Measurements from ENCODE around the gene KLK7. TPM values are rescaled to one million over a fixed set of nuclear protein-coding genes. Genes with fewer than 3 reads are reported as not detected.

KLK7 gene
- total RNA-seq, 1 donor from 2014 or later: 1.3 TPM

- Mint-ChIP-seq H3K36me3 (no peaks in the 10 kb centered on the region), H3K4me3 (no peak overlapping the region), H3K27ac (no peak overlapping the region), H3K4me1 (no peaks in the 10 kb centered on the region), H3K9me3 (no peaks in the 10 kb centered on the region), H3K27me3 (ENCODE audit: low read depth) (peaks cover 82% of the 10 kb centered on the region)
- DNase-seq (ENCODE audit: low spot score in 2 of 2, unreplicated experiment in 2 of 2): no peak
- TF ChIP-seq CTCF (IDR thresholded peaks at IDR 0.05; ENCODE audit: unreplicated experiment): no peak
Measured at GRCh38 chr19:51010066-51010795, 26.5 kb upstream of the KLK7 start.

GRCh38 chr19:51009061-51009891 is 25.6 kb upstream of the KLK7 start:
- Mint-ChIP-seq H3K36me3 (no peaks in the 10 kb centered on the region), H3K9me3 (no peaks in the 10 kb centered on the region), H3K4me3 (no peak overlapping the region), H3K4me1 (no peaks in the 10 kb centered on the region), H3K27ac (no peak overlapping the region), H3K27me3 (ENCODE audit: low read depth) (peaks cover 79% of the 10 kb centered on the region)
- TF ChIP-seq CTCF (IDR thresholded peaks at IDR 0.05; ENCODE audit: unreplicated experiment): no peak
- no peak for DNase-seq (ENCODE audit: low spot score in 2 of 2, unreplicated experiment in 2 of 2)

- no peaks in the 10 kb centered on the region for H3K4me1 Mint-ChIP-seq
- no peaks in the 10 kb centered on the region for H3K9me3 Mint-ChIP-seq
- H3K36me3 Mint-ChIP-seq: no peaks in the 10 kb centered on the region
- no peak overlapping the region for H3K4me3 Mint-ChIP-seq
- H3K27me3 Mint-ChIP-seq (ENCODE audit: low read depth): peaks cover 69% of the 10 kb centered on the region
- no peak for TF ChIP-seq CTCF (IDR thresholded peaks at IDR 0.05; ENCODE audit: unreplicated experiment)
- DNase-seq (ENCODE audit: low spot score in 2 of 2, unreplicated experiment in 2 of 2): no peak
- no peak overlapping the region for H3K27ac Mint-ChIP-seq
Measured at GRCh38 chr19:51007488-51007887, 23.8 kb upstream of the KLK7 start.

- no peaks in the 10 kb centered on the region for H3K36me3 Mint-ChIP-seq
- H3K27me3 Mint-ChIP-seq (ENCODE audit: low read depth): peaks cover 74% of the 10 kb centered on the region
- H3K27ac Mint-ChIP-seq: no peak overlapping the region
- TF ChIP-seq CTCF (IDR thresholded peaks at IDR 0.05; ENCODE audit: unreplicated experiment): no peak
- H3K4me1 Mint-ChIP-seq: peaks cover 11% of the 10 kb centered on the region
- no peak for DNase-seq (ENCODE audit: low spot score in 2 of 2, unreplicated experiment in 2 of 2)
- no peaks in the 10 kb centered on the region for H3K9me3 Mint-ChIP-seq
- no peak overlapping the region for H3K4me3 Mint-ChIP-seq
Measured at GRCh38 chr19:51006406-51006805, 22.7 kb upstream of the KLK7 start.

GRCh38 chr19:51005248-51005647 is 21.5 kb upstream of the KLK7 start:
- peaks cover 67% of the 10 kb centered on the region for H3K27me3 Mint-ChIP-seq (ENCODE audit: low read depth)
- no peaks in the 10 kb centered on the region for H3K36me3 Mint-ChIP-seq
- no peak for TF ChIP-seq CTCF (IDR thresholded peaks at IDR 0.05; ENCODE audit: unreplicated experiment)
- no peak overlapping the region for H3K4me3 Mint-ChIP-seq
- no peak overlapping the region for H3K27ac Mint-ChIP-seq
- H3K4me1 Mint-ChIP-seq: peaks cover 18% of the 10 kb centered on the region
- no peaks in the 10 kb centered on the region for H3K9me3 Mint-ChIP-seq
- no peak for DNase-seq (ENCODE audit: low spot score in 2 of 2, unreplicated experiment in 2 of 2)

Measured in mesothelial cell of epicardium (in vitro differentiated cells).